Colonic mucosa (tissue), 4 donors: ENCODE results near the gene POLR3A. TPM values are rescaled to one million over a fixed set of nuclear protein-coding genes. Genes with fewer than 3 reads are reported as not detected.

ENCODE experiments used
- DNase-seq: peaks from one replicate; pipeline ENCODE4 v3.0.0-alpha.2; 2020
- H3K27ac ChIP-seq: fragments of 200-600 bp; one replicate; pipeline ENCODE4 v1.8.0; 2021
- H3K27me3 ChIP-seq: fragments of 200-600 bp; one replicate; pipeline ENCODE4 v1.8.0; 2021
- H3K36me3 ChIP-seq: fragments of 200-600 bp; one replicate; pipeline ENCODE4 v1.8.0; 2021
- H3K4me1 ChIP-seq: fragments of 200-600 bp; one replicate; pipeline ENCODE4 v1.8.0; 2021; ENCODE audit warnings: mild to moderate bottlenecking
- H3K4me3 ChIP-seq: fragments of 200-600 bp; one replicate; pipeline ENCODE4 v1.8.0; 2021
- H3K9ac ChIP-seq, 2 donors: one replicate each; pipeline ENCODE4 v1.7.0; 2013; ENCODE audit warnings: control low read depth in 2 of 2, low read depth in 2 of 2, low read length in 2 of 2
- H3K9me3 ChIP-seq: fragments of 200-600 bp; one replicate; pipeline ENCODE4 v1.8.0; 2021
- intact Hi-C: fragments of 100-400 bp; cut with DNase I; formaldehyde crosslinking; loops from one replicate; pipeline ENCODE4 v1.14.1; 2022
- total RNA-seq, 2 donors: library from RNA; stranded (reverse); fragmentation: NEBNext Ultra II Directional in 1 of 2; extraction: Animal tissue kit (Norgen Biotek cat#: 25700) in 1 of 2; gene quantifications; one replicate each; pipeline ENCODE4 v1.2.1, GENCODE V29; 2021
- TF ChIP-seq, protein P1 (sequence below): fragments of 200-600 bp; IDR thresholded peaks from one replicate; pipeline ENCODE4 v1.8.0; 2022; ENCODE audit warnings: antibody characterized with exemption, mild to moderate bottlenecking
- donor health status: healthy.
- donor health status: DM: no; HTN: no; CAD: no.
- donor health status: DM: no; HTN: no; CAD: no.

Gene POLR3A
- total RNA-seq, 2 donors from 2014 or later: 11.3 to 14.6 TPM

DNA sequence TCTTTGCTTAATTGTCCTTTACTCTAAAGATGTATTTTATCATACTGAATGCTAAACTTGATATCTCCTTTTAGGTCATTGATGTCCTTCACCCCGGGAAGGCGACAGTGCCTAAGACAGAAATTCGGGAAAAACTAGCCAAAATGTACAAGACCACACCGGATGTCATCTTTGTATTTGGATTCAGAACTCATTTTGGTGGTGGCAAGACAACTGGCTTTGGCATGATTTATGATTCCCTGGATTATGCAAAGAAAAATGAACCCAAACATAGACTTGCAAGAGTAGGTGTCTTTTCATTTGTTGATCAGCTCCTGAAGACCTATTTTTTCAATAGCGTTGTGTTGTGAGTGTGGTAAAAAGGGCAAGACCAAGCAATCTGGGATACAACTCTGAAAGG, 6.1 kb upstream of the POLR3A start:
- Histone ChIP-seq H3K9me3 (no peaks in the 10 kb centered on the region), H3K4me3 (no peak overlapping the region), H3K36me3 (peaks cover 13% of the 10 kb centered on the region), H3K27ac (no peak overlapping the region), H3K9ac (peak overlapping the region in 1 of 2 donors; percentile 26), H3K27me3 (no peaks in the 10 kb centered on the region), H3K4me1 (no peaks in the 10 kb centered on the region)
- TF ChIP-seq, protein P1, sequence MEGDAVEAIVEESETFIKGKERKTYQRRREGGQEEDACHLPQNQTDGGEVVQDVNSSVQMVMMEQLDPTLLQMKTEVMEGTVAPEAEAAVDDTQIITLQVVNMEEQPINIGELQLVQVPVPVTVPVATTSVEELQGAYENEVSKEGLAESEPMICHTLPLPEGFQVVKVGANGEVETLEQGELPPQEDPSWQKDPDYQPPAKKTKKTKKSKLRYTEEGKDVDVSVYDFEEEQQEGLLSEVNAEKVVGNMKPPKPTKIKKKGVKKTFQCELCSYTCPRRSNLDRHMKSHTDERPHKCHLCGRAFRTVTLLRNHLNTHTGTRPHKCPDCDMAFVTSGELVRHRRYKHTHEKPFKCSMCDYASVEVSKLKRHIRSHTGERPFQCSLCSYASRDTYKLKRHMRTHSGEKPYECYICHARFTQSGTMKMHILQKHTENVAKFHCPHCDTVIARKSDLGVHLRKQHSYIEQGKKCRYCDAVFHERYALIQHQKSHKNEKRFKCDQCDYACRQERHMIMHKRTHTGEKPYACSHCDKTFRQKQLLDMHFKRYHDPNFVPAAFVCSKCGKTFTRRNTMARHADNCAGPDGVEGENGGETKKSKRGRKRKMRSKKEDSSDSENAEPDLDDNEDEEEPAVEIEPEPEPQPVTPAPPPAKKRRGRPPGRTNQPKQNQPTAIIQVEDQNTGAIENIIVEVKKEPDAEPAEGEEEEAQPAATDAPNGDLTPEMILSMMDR: no peak
- no peak for DNase-seq
- intact Hi-C loops: no loop called here

DNA sequence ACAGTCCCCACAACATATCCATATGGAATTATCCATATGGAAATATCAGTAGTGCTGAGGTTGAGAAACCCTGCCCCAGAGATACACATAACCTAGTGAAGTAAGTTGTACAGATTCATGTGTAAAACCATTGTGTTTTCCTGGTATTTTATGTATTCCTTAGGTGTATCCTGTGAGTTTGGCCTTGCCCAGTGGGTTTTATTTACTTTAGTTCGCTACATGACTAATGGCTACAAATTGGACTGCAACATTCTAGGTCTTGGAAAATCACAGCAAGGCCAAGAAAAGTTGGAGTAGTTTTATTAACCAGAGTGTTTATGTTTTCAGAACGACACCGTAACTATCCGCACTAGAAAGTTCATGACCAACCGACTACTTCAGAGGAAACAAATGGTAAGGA, 5.7 kb upstream of the POLR3A start:
- Histone ChIP-seq H3K27ac (no peak overlapping the region), H3K9ac (peak overlapping the region; percentile 46 to 82), H3K4me3 (peak overlapping the region; percentile 76), H3K9me3 (no peaks in the 10 kb centered on the region), H3K27me3 (no peaks in the 10 kb centered on the region), H3K4me1 (no peaks in the 10 kb centered on the region), H3K36me3 (peaks cover 13% of the 10 kb centered on the region)
- no peak for DNase-seq
- TF ChIP-seq, protein P1: no peak
- intact Hi-C loops: no loop called here

DNA sequence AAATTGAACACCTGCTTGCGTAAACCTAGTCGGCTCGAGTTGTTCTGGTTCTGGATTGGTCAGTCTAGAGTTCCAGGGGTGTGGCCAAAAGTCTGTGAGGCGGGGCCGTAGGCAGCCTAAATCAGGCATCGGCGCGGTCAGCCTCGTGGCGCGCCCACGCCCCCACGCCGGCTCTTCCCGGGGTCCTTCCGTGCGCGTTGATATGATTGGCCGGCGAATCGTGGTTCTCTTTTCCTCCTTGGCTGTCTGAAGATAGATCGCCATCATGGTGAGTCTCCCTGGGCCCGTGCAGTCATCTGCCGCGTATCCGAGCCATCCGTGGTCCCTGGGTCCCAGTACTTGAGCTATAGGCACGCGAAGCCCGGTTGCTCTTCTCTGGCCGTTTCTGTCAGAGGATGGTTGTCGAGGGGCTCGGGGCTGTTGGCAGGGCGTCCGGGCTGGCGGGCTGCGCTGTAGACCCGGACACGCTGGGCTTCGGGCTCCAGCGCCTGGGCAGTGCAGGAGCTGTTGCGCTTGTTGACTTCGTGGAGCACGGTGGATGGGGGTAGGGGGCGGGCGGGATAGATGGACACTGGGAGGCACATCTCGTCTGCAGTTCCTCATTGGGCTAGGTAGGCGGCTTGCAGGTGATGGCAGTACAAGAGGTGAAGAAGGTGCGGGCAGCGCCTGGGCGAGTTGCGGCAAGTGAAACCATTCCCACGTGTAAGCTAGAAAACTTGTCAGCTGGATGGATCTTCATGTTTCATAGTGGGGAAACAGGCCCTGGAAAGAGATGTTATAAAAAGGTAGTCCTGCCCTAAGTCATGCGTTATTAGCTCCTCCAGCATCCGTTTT, 4.5 kb upstream of the POLR3A start, which contains the start of gene RPS24:
Gene RPS24 (plus strand): TSS at position 227 of the 834 bp plus-strand sequence. CDS start 39 bp downstream, at position 266.
- Histone ChIP-seq H3K4me1 (no peaks in the 10 kb centered on the region), H3K27ac (peak within 1 kb of the TSS; percentile 66), H3K27me3 (no peaks in the 10 kb centered on the region), H3K9me3 (no peaks in the 10 kb centered on the region), H3K9ac (peak within 1 kb of the TSS; percentile 48 to 82), H3K4me3 (peak within 1 kb of the TSS; percentile 76), H3K36me3 (peaks cover 13% of the 10 kb centered on the region)
- TF ChIP-seq, protein P1: no peak
- peak; percentile 96 for DNase-seq
- intact Hi-C loops: no loop called here

DNA sequence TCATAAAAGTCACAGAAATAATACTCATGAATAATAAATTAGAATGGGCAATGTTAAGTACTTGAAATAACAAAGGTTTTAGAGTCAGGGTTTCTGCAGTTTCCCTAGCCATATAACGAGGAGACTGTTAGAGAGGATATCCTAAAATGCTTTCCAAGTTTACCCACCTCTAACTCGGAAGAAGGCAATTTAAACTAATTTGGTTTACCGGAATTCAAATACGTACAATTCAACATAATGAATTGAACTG, 4.0 kb upstream of the POLR3A start:
- peaks cover 13% of the 10 kb centered on the region for H3K36me3 ChIP-seq
- H3K4me1 ChIP-seq: peaks cover 4% of the 10 kb centered on the region
- peak overlapping the region; percentile 48 for H3K27ac ChIP-seq
- intact Hi-C loops: no loop called here
- no peaks in the 10 kb centered on the region for H3K9me3 ChIP-seq
- no peak for DNase-seq
- peak overlapping the region in 1 of 2 donors; percentile 40 for H3K9ac ChIP-seq
- H3K27me3 ChIP-seq: no peaks in the 10 kb centered on the region
- peak overlapping the region; percentile 76 for H3K4me3 ChIP-seq
- TF ChIP-seq, protein P1: no peak

DNA sequence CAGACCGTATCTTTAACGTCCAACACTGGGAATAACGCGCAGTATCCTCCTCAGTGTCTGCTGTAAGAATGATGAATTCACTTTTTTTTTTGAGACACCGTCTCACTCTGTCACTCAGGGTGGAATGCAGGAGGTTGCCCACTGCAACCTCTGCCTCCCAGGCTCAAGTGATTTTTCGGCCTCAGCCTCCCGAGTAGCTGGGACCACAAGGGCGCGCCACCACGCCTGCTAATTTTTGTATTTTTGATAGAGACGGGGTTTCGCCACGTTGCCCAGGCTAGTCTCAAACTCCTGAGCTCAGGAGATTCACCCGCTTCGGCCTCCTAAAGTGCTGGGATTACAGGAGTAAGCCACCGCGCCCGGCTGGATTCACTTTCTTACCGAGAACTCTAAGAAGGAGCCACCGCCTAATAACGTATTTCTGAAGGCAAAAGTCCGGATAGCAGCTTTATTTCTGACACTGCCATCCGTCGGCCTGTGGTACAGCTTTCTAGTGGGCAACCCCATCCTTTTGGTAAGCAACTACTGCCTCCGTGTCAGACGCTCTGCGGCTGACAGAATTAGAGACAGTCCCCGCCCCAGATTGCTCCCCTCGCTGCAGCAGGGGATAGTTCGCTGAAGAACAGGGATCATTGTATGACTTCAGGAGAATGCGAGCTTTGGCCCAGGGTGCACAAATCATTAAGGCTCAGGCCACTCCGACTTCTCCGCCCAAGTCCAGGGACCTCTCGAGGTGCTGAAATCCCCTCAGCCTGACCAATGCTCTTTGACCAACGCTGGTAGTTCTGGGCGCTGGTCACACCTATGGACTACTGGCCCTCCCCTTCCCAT, 662 bp downstream of the POLR3A start:
- Histone ChIP-seq H3K36me3 (no peaks in the 10 kb centered on the region), H3K4me3 (peak overlapping the region; percentile 98), H3K9ac (peak overlapping the region; percentile 74 to 85), H3K9me3 (no peaks in the 10 kb centered on the region), H3K27ac (peak overlapping the region; percentile 82), H3K27me3 (no peaks in the 10 kb centered on the region), H3K4me1 (peaks cover 10% of the 10 kb centered on the region)
- intact Hi-C loops: loop anchor here (5.0 to 10.0 kb wide), 2 partner anchors 104 to 181 kb away; partner anchors contain the start of gene DLG5
- TF ChIP-seq, protein P1: no peak
- DNase-seq: no peak
